VCaP (cell line): ENCODE data around the gene CCDC33.

Experiments used
- H3K27ac ChIP-seq: fragments of 450-650 bp; 2 replicates; pipeline ENCODE4 v1.5.1; 2017
- TF ChIP-seq, protein P1 (sequence below): fragments of 450-650 bp; conservative IDR thresholded peaks from 2 replicates; pipeline ENCODE4 v1.5.1; 2017; ENCODE audit warnings: mild to moderate bottlenecking, moderate library complexity

CCDC33 gene

DNA sequence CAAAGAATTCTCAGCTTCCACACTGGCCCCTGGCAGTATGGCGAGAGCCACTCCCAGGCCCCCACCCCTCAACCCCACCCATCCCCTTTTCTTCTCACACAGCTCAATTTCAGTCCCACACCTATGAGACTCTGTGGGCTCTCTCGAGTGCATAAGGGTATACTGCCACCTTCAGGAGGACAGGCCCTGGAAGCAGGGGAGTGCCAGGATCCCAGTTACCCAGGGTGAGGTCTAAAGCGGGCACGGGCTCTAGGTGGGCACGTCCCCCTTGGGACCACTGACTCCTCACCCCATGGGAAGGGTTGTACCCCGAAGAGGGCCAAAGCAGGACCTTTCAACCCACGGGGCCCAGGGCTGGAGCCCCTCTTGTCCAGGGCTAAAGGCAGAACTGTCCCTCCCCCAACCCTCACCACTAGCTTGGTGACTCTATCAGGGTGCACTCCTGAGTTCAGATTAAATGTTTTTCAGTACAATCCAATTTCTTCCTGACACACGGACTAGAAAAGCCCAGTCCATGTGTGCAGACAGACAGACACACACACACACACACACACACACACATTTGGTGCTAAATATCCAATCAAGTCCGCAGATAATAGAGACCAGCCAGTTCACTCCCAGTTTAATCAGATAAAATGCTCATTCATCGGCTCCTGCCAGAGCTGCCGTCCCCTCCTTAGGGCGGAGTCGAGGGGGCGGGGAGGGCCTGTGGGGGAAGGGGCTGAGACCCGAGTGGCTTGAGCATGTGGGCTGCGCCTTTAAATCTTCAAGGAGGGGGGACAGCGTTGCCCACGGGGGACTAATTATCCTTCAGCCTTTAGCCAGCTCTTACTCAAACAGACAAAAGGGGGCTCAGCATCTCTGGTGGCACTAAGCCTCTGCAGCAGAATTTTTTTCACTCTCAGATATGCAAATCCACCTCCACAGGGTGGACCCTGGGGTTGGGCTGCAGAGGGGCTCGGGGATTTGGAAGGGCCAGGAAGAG is 72.0 kb downstream of the CCDC33 start:
- TF ChIP-seq, protein P1, sequence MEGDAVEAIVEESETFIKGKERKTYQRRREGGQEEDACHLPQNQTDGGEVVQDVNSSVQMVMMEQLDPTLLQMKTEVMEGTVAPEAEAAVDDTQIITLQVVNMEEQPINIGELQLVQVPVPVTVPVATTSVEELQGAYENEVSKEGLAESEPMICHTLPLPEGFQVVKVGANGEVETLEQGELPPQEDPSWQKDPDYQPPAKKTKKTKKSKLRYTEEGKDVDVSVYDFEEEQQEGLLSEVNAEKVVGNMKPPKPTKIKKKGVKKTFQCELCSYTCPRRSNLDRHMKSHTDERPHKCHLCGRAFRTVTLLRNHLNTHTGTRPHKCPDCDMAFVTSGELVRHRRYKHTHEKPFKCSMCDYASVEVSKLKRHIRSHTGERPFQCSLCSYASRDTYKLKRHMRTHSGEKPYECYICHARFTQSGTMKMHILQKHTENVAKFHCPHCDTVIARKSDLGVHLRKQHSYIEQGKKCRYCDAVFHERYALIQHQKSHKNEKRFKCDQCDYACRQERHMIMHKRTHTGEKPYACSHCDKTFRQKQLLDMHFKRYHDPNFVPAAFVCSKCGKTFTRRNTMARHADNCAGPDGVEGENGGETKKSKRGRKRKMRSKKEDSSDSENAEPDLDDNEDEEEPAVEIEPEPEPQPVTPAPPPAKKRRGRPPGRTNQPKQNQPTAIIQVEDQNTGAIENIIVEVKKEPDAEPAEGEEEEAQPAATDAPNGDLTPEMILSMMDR = peak; percentile 97

DNA sequence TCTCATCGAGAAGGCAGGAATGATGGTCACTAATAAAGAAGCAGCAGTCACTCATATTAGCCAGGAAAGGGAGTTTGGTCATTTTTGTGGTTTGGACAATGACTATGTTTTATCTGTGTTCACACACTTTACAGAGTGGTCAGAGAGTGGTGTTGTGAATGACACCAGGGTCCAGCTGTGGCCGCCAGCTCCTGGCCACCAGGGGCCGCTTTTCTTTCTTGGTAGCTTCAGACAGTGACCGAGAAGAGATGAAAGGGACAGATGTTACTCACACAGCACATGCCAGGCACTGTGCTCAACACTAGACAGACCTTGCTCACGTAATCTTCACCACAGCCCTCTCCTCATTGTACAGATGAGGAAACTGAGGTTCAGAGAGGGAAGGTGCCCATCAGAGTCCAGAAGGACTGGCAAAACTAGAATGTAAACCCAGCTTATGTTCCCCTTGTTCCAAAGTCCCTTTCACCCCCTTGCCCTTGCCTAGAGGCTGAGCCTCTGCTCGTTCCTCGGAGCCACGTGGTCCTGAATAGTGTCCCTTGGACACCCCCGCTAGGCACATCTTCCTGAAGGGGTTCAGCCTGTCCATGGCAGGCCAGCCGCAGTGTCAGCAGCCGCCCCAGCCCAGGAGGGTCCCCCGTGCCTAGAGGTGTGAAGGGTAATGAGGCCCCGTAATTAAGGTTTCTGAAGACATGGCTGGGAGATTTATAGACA is 75.8 kb downstream of the CCDC33 start:
- TF ChIP-seq, protein P1 = peak; percentile 77
- H3K27ac ChIP-seq = peak overlapping the region; percentile 64

More for the DNA sequence above, 72.0 kb downstream of the CCDC33 start:
- no peak overlapping the region for H3K27ac ChIP-seq

DNA sequence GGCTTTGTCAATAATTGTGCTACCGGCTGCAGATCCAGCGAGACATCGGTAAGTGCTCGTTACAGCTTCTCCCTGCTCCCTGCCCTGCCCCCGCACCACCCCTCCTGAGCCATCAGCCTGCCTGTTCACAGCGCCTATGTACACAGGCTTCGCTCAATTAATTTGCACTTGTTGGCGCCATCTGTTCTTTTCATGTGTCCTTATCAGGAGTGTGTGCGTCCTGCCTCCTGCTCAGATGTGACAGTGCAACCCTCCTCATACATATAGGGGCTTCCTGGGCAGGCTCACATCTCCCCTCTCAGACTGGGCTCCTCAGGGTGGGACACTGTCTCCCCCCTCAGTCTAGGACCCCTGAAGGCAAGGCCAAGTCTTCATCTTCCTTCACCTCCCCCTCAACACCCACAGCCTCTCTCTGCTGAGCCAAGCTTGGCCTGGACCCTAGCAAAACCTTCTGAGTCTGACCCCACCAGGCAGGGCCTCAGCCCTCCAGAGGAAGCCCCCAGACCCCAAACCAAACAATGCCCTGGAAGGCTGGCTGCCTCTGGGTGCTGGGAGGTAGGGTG is 76.4 kb downstream of the CCDC33 start:
- TF ChIP-seq, protein P1 = no peak
- H3K27ac ChIP-seq = peak overlapping the region; percentile 64

DNA sequence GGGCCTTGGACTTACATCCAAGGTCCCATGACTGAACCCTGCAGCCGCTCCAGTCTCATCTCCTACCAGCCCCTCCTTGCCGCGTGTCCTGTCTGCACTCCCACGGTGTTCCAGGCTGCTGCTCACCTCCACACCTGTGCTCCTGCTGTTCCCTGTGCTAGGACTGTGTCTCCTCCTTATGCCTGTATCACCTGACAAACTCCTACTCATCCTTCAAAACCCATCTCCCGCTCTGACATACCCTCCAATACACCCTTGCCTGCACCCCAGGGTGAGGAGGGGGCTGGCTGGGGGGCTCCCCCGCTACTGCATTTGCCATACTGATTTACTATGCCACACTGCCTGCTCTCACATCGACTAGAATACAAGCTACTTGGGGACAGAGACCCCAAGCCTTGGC is 77.8 kb downstream of the CCDC33 start:
- H3K27ac ChIP-seq = no peak overlapping the region; the same call in 1 of the 2 replicates
- TF ChIP-seq, protein P1 = no peak

GRCh38 chr15:74314795-74315438 is 78.8 kb downstream of the CCDC33 start:
- H3K27ac ChIP-seq = no peak overlapping the region; the same call in 1 of the 2 replicates
- TF ChIP-seq, protein P1 = no peak

GRCh38 chr15:74315626-74316025 is 79.5 kb downstream of the CCDC33 start:
- TF ChIP-seq, protein P1 = no peak
- no peak overlapping the region; the same call in 1 of the 2 replicates for H3K27ac ChIP-seq
